SK-N-SH (cell line): ENCODE results near the gene NELFA. TPM values are rescaled to one million over a fixed set of nuclear protein-coding genes. Genes with fewer than 3 reads are reported as not detected.

Experiments
- CTCF ChIA-PET: fragments of 300-600, 350-600 bp; formaldehyde crosslinking; extraction: SDS; loops from one replicate; lab custom pipeline; 2021; lab: Yijun Ruan, JAX
- POLR2A ChIA-PET: fragments of 350-600 bp; sonication (Branson Sonifier 250); formaldehyde crosslinking; extraction: SDS; loops from one replicate; lab custom pipeline; 2020; ENCODE audit warnings: antibody characterized with exemption, inconsistent platforms; lab: Yijun Ruan, JAX
- DNase-seq: peaks from one replicate; pipeline ENCODE4 v3.0.0; 2012
- H2AFZ ChIP-seq: fragments of 200-600 bp; sonication (generic); 2 replicates; pipeline ENCODE4 v1.8.1; 2016; ENCODE audit warnings: antibody characterized with exemption, mild to moderate bottlenecking, low read depth
- H3F3A ChIP-seq: fragments of 200-600 bp; sonication (generic); replicated peaks from 2 replicates; pipeline ENCODE3; 2016; ENCODE audit warnings: antibody characterized with exemption, mild to moderate bottlenecking; ENCODE audit not compliant: insufficient read depth
- H3K27ac ChIP-seq, 2 experiments: fragments of 200-500 bp in 1 of 2; fragments of 200-600 bp in 1 of 2; sonication (Bioruptor generic) in 1 of 2; sonication (generic), shearing (Covaris generic) in 1 of 2; 2 replicates each; pipeline versions ENCODE4 v1.5.1 to v1.6.1; 2014 to 2016; ENCODE audit warnings: low read depth in 2 of 2, inconsistent platforms in 1 of 2, low read length in 1 of 2, mild to moderate bottlenecking in 1 of 2, mixed read lengths in 1 of 2
- H3K27me3 ChIP-seq: fragments of 200-600 bp; sonication (generic), shearing (Covaris generic); 2 replicates; pipeline ENCODE4 v1.6.1; 2016; ENCODE audit warnings: mixed run types; ENCODE audit not compliant: insufficient read depth
- H3K36me3 ChIP-seq, 2 experiments: fragments of 200-500 bp in 1 of 2; fragments of 200-600 bp in 1 of 2; sonication (Bioruptor generic) in 1 of 2; sonication (generic) in 1 of 2; replicated peaks in 1 of 2; 2 replicates each; pipeline versions ENCODE3 to v1.5.1; 2014 to 2016; ENCODE audit warnings: low read length in 1 of 2, mild to moderate bottlenecking in 1 of 2; ENCODE audit not compliant: insufficient read depth in 2 of 2, control insufficient read depth in 1 of 2
- H3K4me1 ChIP-seq, 2 experiments: fragments of 200-500 bp in 1 of 2; fragments of 200-600 bp in 1 of 2; sonication (Bioruptor generic) in 1 of 2; sonication (generic), shearing (Covaris generic) in 1 of 2; 2 replicates each; pipeline versions ENCODE4 v1.5.1 to v1.6.1; 2014 to 2016; ENCODE audit warnings: low read depth in 1 of 2, low read length in 1 of 2, mixed run types in 1 of 2; ENCODE audit not compliant: insufficient read depth in 2 of 2, control insufficient read depth in 1 of 2
- H3K4me2 ChIP-seq: fragments of 200-600 bp; sonication (generic), shearing (Covaris generic); 2 replicates; pipeline ENCODE4 v1.6.1; 2017; ENCODE audit warnings: mixed run types
- H3K4me3 ChIP-seq, 2 experiments: fragments of 200-500 bp in 1 of 2; fragments of 200-600 bp in 1 of 2; sonication (Bioruptor generic) in 1 of 2; sonication (generic), shearing (Covaris generic) in 1 of 2; 2 replicates each; pipeline versions ENCODE4 v1.5.1 to v1.8.1; 2014 to 2016; ENCODE audit warnings: low read depth in 2 of 2, inconsistent platforms in 1 of 2, low read length in 1 of 2, mild to moderate bottlenecking in 1 of 2, mixed read lengths in 1 of 2, moderate library complexity in 1 of 2
- H3K79me2 ChIP-seq: fragments of 200-600 bp; sonication (generic); 2 replicates; pipeline ENCODE4 v1.8.1; 2017; ENCODE audit warnings: mild to moderate bottlenecking; ENCODE audit not compliant: insufficient read depth
- H3K9ac ChIP-seq: fragments of 200-600 bp; sonication (generic); 2 replicates; pipeline ENCODE4 v1.6.1; 2017; ENCODE audit warnings: mixed run types
- H3K9me2 ChIP-seq: fragments of 200-600 bp; sonication (generic); 2 replicates; pipeline ENCODE4 v1.6.1; 2017; ENCODE audit warnings: mixed run types
- H3K9me3 ChIP-seq: fragments of 200-600 bp; sonication (generic); 2 replicates; pipeline ENCODE4 v1.6.1; 2017; ENCODE audit warnings: mixed run types, mild to moderate bottlenecking, moderate library complexity
- H4K20me1 ChIP-seq: fragments of 200-600 bp; sonication (generic); 2 replicates; pipeline ENCODE4 v1.6.1; 2017; ENCODE audit warnings: mild to moderate bottlenecking, mixed run types; ENCODE audit not compliant: insufficient read depth
- FOXJ3 ChIP-seq: sonication (generic); formaldehyde crosslinking; IDR thresholded peaks from 2 replicates; pipeline ENCODE4 v1.5.1; 2020; ENCODE audit warnings: mild to moderate bottlenecking, missing genetic modification reagents
- GATA2 ChIP-seq: sonication (generic); formaldehyde crosslinking; IDR thresholded peaks from 2 replicates; pipeline ENCODE4 v1.5.0; 2020; ENCODE audit warnings: mild to moderate bottlenecking, missing genetic modification reagents
- JUND ChIP-seq: IDR thresholded peaks from 2 replicates; pipeline ENCODE4 v1.4.0; 2012
- NFIC ChIP-seq: IDR thresholded peaks from 2 replicates; pipeline ENCODE4 v1.4.0; 2012; ENCODE audit warnings: borderline replicate concordance
- NRF1 ChIP-seq: IDR thresholded peaks from 2 replicates; pipeline ENCODE4 v1.6.1; 2012; ENCODE audit warnings: low read depth, mild to moderate bottlenecking, low read length
- RAD21 ChIP-seq: IDR thresholded peaks from 2 replicates; pipeline ENCODE4 v1.6.1; 2012; ENCODE audit warnings: mild to moderate bottlenecking, low read length
- RFX5 ChIP-seq: IDR thresholded peaks from 2 replicates; pipeline ENCODE4 v1.6.1; 2012; ENCODE audit warnings: mild to moderate bottlenecking, improper control_type of control experiment, low read length
- RXRA ChIP-seq: IDR thresholded peaks from 2 replicates; pipeline ENCODE4 v1.4.0; 2012; ENCODE audit warnings: low read depth, mild to moderate bottlenecking, borderline replicate concordance
- TCF12 ChIP-seq: IDR thresholded peaks from 2 replicates; pipeline ENCODE4 v1.4.0; 2012
- YY1 ChIP-seq: IDR thresholded peaks from 2 replicates; pipeline ENCODE4 v1.4.0; 2012; ENCODE audit warnings: low read depth, mild to moderate bottlenecking
- WGBS: methylation state at CpG from one replicate; pipeline ENCODE4 v1.1.6; 2017; ENCODE audit warnings: low lambda C conversion rate; 5-methylcytosine and 5-hydroxymethylcytosine counted together
- polyA plus RNA-seq, 3 experiments: library from polyadenylated mRNA; depleted of rRNA; stranded (reverse); fragments of >200 nt; gene quantifications; 2 replicates each; pipeline ENCODE4 v1.2.3, GENCODE V29; 2012
- TF ChIP-seq, protein P1 (sequence below): fragments of 200-600 bp; sonication (generic); IDR thresholded peaks from 2 replicates; pipeline ENCODE4 v1.6.1; 2017; ENCODE audit warnings: antibody characterized with exemption, mild to moderate bottlenecking, moderate library complexity
- TF ChIP-seq, protein P2 (sequence below): IDR thresholded peaks from 2 replicates; pipeline ENCODE4 v1.4.0; 2012; ENCODE audit warnings: low read depth, borderline replicate concordance
- TF ChIP-seq, protein P3 (sequence below): fragments of 150-350 bp; IDR thresholded peaks from 2 replicates; pipeline ENCODE4 v1.6.1; 2017; ENCODE audit warnings: antibody characterized with exemption, low read length, low read depth, borderline replicate concordance
- TF ChIP-seq, protein P4 (sequence below): IDR thresholded peaks from 2 replicates; pipeline ENCODE4 v1.4.0; 2012; ENCODE audit warnings: low read depth

Gene NELFA
- polyA plus RNA-seq, 1 of the 3 experiments (the other 2 are of a cell fraction) = 26.8 TPM

DNA sequence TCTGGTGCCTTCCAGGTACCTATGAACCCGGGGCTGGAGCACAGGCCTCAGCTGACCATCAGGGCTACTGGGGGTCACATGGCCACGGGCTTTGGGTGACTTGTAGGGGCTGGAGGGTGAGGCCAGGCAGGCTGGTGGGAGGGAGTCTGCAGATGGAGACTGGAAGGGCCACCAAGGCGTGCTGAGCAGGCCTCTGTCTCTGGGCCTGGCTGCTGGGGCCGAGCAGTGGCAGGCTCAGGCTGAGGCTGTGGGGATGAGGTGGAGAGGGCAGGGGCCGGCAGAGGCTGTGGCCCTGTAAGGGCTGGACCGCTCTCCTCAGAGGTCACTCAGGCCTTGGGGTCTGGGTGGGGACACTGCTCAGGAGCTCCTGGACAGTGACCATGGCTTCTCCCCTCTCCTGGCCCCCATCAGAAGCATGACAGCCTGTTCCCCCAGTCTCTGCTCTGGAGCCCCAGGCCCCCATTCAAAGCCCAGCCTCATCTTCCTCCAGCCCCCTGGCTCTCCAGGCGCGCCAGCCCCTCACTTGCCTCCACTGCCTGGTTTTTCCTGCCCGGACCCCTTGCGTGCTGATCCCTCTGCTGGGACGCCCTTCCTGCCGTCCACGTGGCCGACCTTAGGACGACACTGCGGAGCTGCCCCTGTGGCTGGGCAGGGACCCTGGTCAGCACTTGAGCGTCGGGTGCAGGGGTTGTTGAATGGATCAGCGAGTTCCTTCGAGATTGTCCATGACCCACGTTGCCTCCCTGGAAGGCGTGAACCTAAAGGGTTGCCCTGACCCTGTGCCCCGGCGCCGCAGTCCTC, 39.2 kb upstream of the NELFA start:
- Histone ChIP-seq H4K20me1 (peaks cover 5% of the 10 kb centered on the region; the same call in 1 of the 2 replicates), H3K27me3 (no peaks in the 10 kb centered on the region), H3K9ac (no peak overlapping the region), H3K9me3 (no peaks in the 10 kb centered on the region), H2AFZ (no peak overlapping the region), H3K4me2 (no peak overlapping the region), H3K27ac (no peak overlapping the region)
- DNase-seq = no peak
- WGBS = 93% methylated on average over 15 of the region's 25 CpGs
- TF ChIP-seq NRF1 (no peak), NFIC (no peak), YY1 (no peak), GATA2 (no peak), RFX5 (no peak), TCF12 (no peak), FOXJ3 (CRISPR knock-in tag) (no peak), RXRA (no peak), JUND (no peak), RAD21 (no peak)
- TF ChIP-seq, protein P1, sequence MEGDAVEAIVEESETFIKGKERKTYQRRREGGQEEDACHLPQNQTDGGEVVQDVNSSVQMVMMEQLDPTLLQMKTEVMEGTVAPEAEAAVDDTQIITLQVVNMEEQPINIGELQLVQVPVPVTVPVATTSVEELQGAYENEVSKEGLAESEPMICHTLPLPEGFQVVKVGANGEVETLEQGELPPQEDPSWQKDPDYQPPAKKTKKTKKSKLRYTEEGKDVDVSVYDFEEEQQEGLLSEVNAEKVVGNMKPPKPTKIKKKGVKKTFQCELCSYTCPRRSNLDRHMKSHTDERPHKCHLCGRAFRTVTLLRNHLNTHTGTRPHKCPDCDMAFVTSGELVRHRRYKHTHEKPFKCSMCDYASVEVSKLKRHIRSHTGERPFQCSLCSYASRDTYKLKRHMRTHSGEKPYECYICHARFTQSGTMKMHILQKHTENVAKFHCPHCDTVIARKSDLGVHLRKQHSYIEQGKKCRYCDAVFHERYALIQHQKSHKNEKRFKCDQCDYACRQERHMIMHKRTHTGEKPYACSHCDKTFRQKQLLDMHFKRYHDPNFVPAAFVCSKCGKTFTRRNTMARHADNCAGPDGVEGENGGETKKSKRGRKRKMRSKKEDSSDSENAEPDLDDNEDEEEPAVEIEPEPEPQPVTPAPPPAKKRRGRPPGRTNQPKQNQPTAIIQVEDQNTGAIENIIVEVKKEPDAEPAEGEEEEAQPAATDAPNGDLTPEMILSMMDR = no peak
- TF ChIP-seq, protein P2, sequence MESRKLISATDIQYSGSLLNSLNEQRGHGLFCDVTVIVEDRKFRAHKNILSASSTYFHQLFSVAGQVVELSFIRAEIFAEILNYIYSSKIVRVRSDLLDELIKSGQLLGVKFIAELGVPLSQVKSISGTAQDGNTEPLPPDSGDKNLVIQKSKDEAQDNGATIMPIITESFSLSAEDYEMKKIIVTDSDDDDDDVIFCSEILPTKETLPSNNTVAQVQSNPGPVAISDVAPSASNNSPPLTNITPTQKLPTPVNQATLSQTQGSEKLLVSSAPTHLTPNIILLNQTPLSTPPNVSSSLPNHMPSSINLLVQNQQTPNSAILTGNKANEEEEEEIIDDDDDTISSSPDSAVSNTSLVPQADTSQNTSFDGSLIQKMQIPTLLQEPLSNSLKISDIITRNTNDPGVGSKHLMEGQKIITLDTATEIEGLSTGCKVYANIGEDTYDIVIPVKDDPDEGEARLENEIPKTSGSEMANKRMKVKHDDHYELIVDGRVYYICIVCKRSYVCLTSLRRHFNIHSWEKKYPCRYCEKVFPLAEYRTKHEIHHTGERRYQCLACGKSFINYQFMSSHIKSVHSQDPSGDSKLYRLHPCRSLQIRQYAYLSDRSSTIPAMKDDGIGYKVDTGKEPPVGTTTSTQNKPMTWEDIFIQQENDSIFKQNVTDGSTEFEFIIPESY = no peak
- TF ChIP-seq, protein P3, sequence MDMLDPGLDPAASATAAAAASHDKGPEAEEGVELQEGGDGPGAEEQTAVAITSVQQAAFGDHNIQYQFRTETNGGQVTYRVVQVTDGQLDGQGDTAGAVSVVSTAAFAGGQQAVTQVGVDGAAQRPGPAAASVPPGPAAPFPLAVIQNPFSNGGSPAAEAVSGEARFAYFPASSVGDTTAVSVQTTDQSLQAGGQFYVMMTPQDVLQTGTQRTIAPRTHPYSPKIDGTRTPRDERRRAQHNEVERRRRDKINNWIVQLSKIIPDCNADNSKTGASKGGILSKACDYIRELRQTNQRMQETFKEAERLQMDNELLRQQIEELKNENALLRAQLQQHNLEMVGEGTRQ = no peak
- TF ChIP-seq, protein P4, sequence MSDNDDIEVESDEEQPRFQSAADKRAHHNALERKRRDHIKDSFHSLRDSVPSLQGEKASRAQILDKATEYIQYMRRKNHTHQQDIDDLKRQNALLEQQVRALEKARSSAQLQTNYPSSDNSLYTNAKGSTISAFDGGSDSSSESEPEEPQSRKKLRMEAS = no peak
- TF ChIP-seq, all 33 proteins: peak for 0
- ChIA-PET POLR2A (no interaction called here), CTCF (interaction anchor here (0.8 to 2.5 kb wide), 2 partner anchors 15 to 39 kb away, joined by 3 to 6 read pairs; no protein-coding TSS in a partner anchor)
- Histone ChIP-seq H3K9me2 (no peaks in the 10 kb centered on the region), H3K79me2 (peaks cover 1% of the 10 kb centered on the region; the same call in 1 of the 2 replicates), H3K4me1 (peaks cover 0 to 3% of the 10 kb centered on the region in 2 experiments; a peak in 1 of 4 replicates), H3K4me3 (no peak overlapping the region), H3F3A (peaks cover 8% of the 10 kb centered on the region), H3K36me3 (no peaks in the 10 kb centered on the region)
